GM12878 (cell line): ENCODE data around the gene SLC1A7. TPM values are rescaled to one million over a fixed set of nuclear protein-coding genes. Genes with fewer than 3 reads are reported as not detected.

Experiments
- ATAC-seq: fragments of 200-7000 bp; cut with Tn5 transposase; 3 replicates; pipeline ENCODE4 v1.9.1; 2020; ENCODE audit warnings: mild to moderate bottlenecking, moderate library complexity
- BruUV-seq: library from RNA; stranded (reverse); fragments of 400-500 nt; replicated peaks from 2 replicates; lab custom pipeline; 2021; lab: Mats Ljungman, UMichigan
- CTCF ChIA-PET: fragments of 300-600 bp; sonication (Branson Sonifier 250); formaldehyde crosslinking; extraction: SDS; loops from one replicate; lab custom pipeline; 2021; ENCODE audit warnings: inconsistent platforms; lab: Yijun Ruan, JAX
- POLR2A ChIA-PET: fragments of 350-600 bp; formaldehyde crosslinking; extraction: SDS; loops from one replicate; lab custom pipeline; 2021; ENCODE audit warnings: inconsistent platforms; lab: Charles Lee
- RAD21 ChIA-PET: fragments of 300-600 bp; sonication (Branson Sonifier 250); formaldehyde crosslinking; loops from one replicate; lab custom pipeline; 2023; ENCODE audit warnings: antibody characterized with exemption; ENCODE audit not compliant: unreplicated experiment; lab: Charles Lee
- SMC1A ChIA-PET: fragments of 300-600 bp; sonication (Branson Sonifier 250); formaldehyde crosslinking; loops from one replicate; lab custom pipeline; 2023; ENCODE audit not compliant: unreplicated experiment, uncharacterized antibody; lab: Charles Lee
- DNase-seq: peaks from one replicate; pipeline ENCODE4 v3.0.0-alpha.2; 2011; ENCODE audit warnings: low read depth, low spot score
- FAIRE-seq: peaks from 3 replicates; lab custom pipeline; 2011; peaks lifted over from hg19 to GRCh38; lab: Jason Lieb, UNC
- H2AFZ ChIP-seq: 2 replicates; pipeline ENCODE4 v1.6.0; 2011; ENCODE audit warnings: low read depth, low read length, control low read depth; ENCODE audit not compliant: control insufficient read depth
- H3K27ac ChIP-seq: 2 replicates; pipeline ENCODE4 v1.5.1; 2011; ENCODE audit warnings: control low read depth; ENCODE audit not compliant: control insufficient read depth, insufficient read depth
- H3K27me3 ChIP-seq, 2 experiments: replicated peaks in 1 of 2; 2 replicates each; pipeline versions ENCODE4 v1.6.0 to v1.6.1; 2011; ENCODE audit warnings: low read length in 1 of 2; ENCODE audit not compliant: control insufficient read depth in 2 of 2, insufficient read depth in 2 of 2
- H3K36me3 ChIP-seq, 2 experiments: 2 replicates each; pipeline ENCODE4 v1.5.1; 2011; ENCODE audit warnings: low read length in 1 of 2; ENCODE audit not compliant: control insufficient read depth in 2 of 2, insufficient read depth in 2 of 2
- H3K4me1 ChIP-seq: 2 replicates; pipeline ENCODE4 v1.6.1; 2011; ENCODE audit warnings: mild to moderate bottlenecking, low read length, moderate library complexity, mixed read lengths; ENCODE audit not compliant: control insufficient read depth, insufficient read depth
- H3K4me2 ChIP-seq: 2 replicates; pipeline ENCODE4 v1.6.0; 2011; ENCODE audit warnings: control low read depth; ENCODE audit not compliant: control insufficient read depth, insufficient read depth
- H3K4me3 ChIP-seq: fragments of 200-600 bp; sonication (generic); 2 replicates; pipeline ENCODE4 v1.5.1; 2016
- H3K79me2 ChIP-seq: 2 replicates; pipeline ENCODE4 v1.6.0; 2011; ENCODE audit warnings: low read length; ENCODE audit not compliant: control insufficient read depth, insufficient read depth
- H3K9ac ChIP-seq: 2 replicates; pipeline ENCODE4 v1.8.0; 2011; ENCODE audit warnings: low read length, control low read depth, mixed read lengths; ENCODE audit not compliant: control insufficient read depth, insufficient read depth
- H3K9me3 ChIP-seq: replicated peaks from 3 replicates; pipeline ENCODE4 v1.5.1; 2011; ENCODE audit warnings: mild to moderate bottlenecking, low read length; ENCODE audit not compliant: control insufficient read depth, insufficient read depth
- H4K20me1 ChIP-seq: 2 replicates; pipeline ENCODE4 v1.6.0; 2011; ENCODE audit not compliant: control insufficient read depth, insufficient read depth
- BCLAF1 ChIP-seq: fragments of 450-650 bp; IDR thresholded peaks from 2 replicates; pipeline ENCODE4 v1.6.1; 2017; ENCODE audit warnings: antibody characterized with exemption, mild to moderate bottlenecking, moderate library complexity
- BRCA1 ChIP-seq: IDR thresholded peaks from 2 replicates; pipeline ENCODE4 v1.6.1; 2011; ENCODE audit warnings: low read depth, low read length, improper control_type of control experiment
- CBFB ChIP-seq: IDR thresholded peaks from 2 replicates; pipeline ENCODE4 v1.6.1; 2016; ENCODE audit warnings: antibody characterized with exemption, low read depth
- E2F4 ChIP-seq: IDR thresholded peaks from 2 replicates; pipeline ENCODE4 v1.6.1; 2012; ENCODE audit warnings: low read depth, low read length, improper control_type of control experiment
- ETV6 ChIP-seq, 2 experiments: fragments of 450-650 bp in 1 of 2; IDR thresholded peaks in 1 of 2; conservative IDR thresholded peaks in 1 of 2; 2 replicates each; pipeline ENCODE4 v1.6.1; 2014; ENCODE audit warnings: antibody characterized with exemption in 1 of 2, borderline replicate concordance in 1 of 2, low read depth in 1 of 2, mild to moderate bottlenecking in 1 of 2, moderate library complexity in 1 of 2
- FOXK2 ChIP-seq: fragments of 450-650 bp; IDR thresholded peaks from 2 replicates; pipeline ENCODE4 v1.6.1; 2017; ENCODE audit warnings: mild to moderate bottlenecking, moderate library complexity
- HDGF ChIP-seq: fragments of 450-650 bp; IDR thresholded peaks from 2 replicates; pipeline ENCODE4 v1.6.1; 2016; ENCODE audit warnings: antibody characterized with exemption
- IRF4 ChIP-seq: IDR thresholded peaks from 2 replicates; pipeline ENCODE4 v1.6.1; 2011; ENCODE audit warnings: low read depth, low read length
- MTA2 ChIP-seq: fragments of 450-650 bp; IDR thresholded peaks from 2 replicates; pipeline ENCODE4 v1.6.1; 2016; ENCODE audit warnings: low read depth, mild to moderate bottlenecking, moderate library complexity
- MYC ChIP-seq: IDR thresholded peaks from 2 replicates; pipeline ENCODE4 v1.6.1; 2011; ENCODE audit warnings: mild to moderate bottlenecking, low read length, moderate library complexity, inconsistent platforms; ENCODE audit not compliant: insufficient read depth, insufficient replicate concordance, insufficient read length, severe bottlenecking
- NFYB ChIP-seq: IDR thresholded peaks from 2 replicates; pipeline ENCODE4 v1.6.1; 2011; ENCODE audit warnings: low read depth, mild to moderate bottlenecking, low read length, improper control_type of control experiment, moderate library complexity; ENCODE audit not compliant: insufficient read depth
- POLR2AphosphoS5 ChIP-seq: IDR thresholded peaks from 2 replicates; pipeline ENCODE4 v1.6.1; 2011; ENCODE audit warnings: mild to moderate bottlenecking, low read length, inconsistent platforms
- RELA ChIP-seq: fragments of 450-650 bp; IDR thresholded peaks from 2 replicates; pipeline ENCODE4 v1.8.0; 2014; ENCODE audit warnings: borderline replicate concordance; ENCODE audit not compliant: partially characterized antibody
- RUNX3 ChIP-seq: IDR thresholded peaks from 2 replicates; pipeline ENCODE4 v1.6.1; 2012; ENCODE audit warnings: low read length, inconsistent platforms
- SUPT20H ChIP-seq: IDR thresholded peaks from 2 replicates; pipeline ENCODE4 v1.6.1; 2011; ENCODE audit warnings: low read depth, mild to moderate bottlenecking, low read length, moderate library complexity, borderline replicate concordance; ENCODE audit not compliant: control insufficient read depth
- ZZZ3 ChIP-seq: IDR thresholded peaks from 2 replicates; pipeline ENCODE4 v1.6.1; 2011; ENCODE audit warnings: low read depth; ENCODE audit not compliant: control insufficient read depth, insufficient read length
- WGBS: methylation state at CpG from one replicate; pipeline ENCODE4 v1.1.6; 2016; ENCODE audit warnings: low lambda C conversion rate; ENCODE audit not compliant: insufficient replicate concordance, insufficient coverage; ENCODE audit errors: missing lambda C conversion rate; 5-methylcytosine and 5-hydroxymethylcytosine counted together
- in situ Hi-C: fragments of 300-500 bp; cut with MboI; formaldehyde crosslinking; loops from 9 replicates; pipeline ENCODE4 v1.14.3; 2018; ENCODE audit warnings: mixed read lengths
- intact Hi-C: fragments of 100-400 bp; cut with micrococcal nuclease; formaldehyde crosslinking; loops from one replicate; pipeline ENCODE4 v1.14.2; 2022; ENCODE audit not compliant: unreplicated experiment
- polyA plus RNA-seq, 11 experiments: library from polyadenylated mRNA; depleted of rRNA in 4 of 11; unstranded in 6 of 11; stranded (reverse) in 5 of 11; fragments of >200 nt; fragmentation: Nextera tagmentation in 4 of 11; fragmentation: Illumina TruSeq in 1 of 11; extraction: Ambion mirVana in 4 of 11; extraction: Trizol in 1 of 11; gene quantifications; 1 replicate in 1 of 11; 2 replicates in 10 of 11; pipeline versions ENCODE4 v1.2.1 to v1.2.3, GENCODE V29; 2011 to 2016; ENCODE audit warnings: inconsistent platforms in 2 of 11, missing spikeins in 2 of 11, low read depth in 1 of 11
- total RNA-seq, 4 experiments: library from RNA; depleted of rRNA in 3 of 4; stranded (reverse); fragments of >200 nt in 3 of 4; fragmentation: Illumina TruSeq in 1 of 4; extraction: Trizol in 1 of 4; gene quantifications; 2 replicates each; pipeline versions ENCODE4 v1.2.1 to v1.2.3, GENCODE V29; 2013 to 2021

SLC1A7 gene
- total and polyA plus RNA-seq, 10 of the 15 experiments (the other 5 are each of a cell fraction or from before 2014, with no cell fraction given), result not detected

GRCh38 chr1:53084589-53084971, 57.9 kb downstream of the SLC1A7 start:
- Histone ChIP-seq H3K4me2 (no peak overlapping the region), H3K9me3 (no peaks in the 10 kb centered on the region), H2AFZ (no peak overlapping the region), H3K4me1 (no peaks in the 10 kb centered on the region), H3K9ac (no peak overlapping the region), H3K4me3 (no peak overlapping the region), H3K79me2 (no peaks in the 10 kb centered on the region), H3K36me3 (no peaks in the 10 kb centered on the region), H3K27me3 (0 out of 4 replicates have a peak, but pooled peaks cover 0 to 2% of the 10 kb centered on the region in 2 experiments), H3K27ac (no peak overlapping the region), H4K20me1 (no peaks in the 10 kb centered on the region)
- 3% methylated on average over 8 of the region's 8 CpGs for WGBS
- DNase-seq (no peak), FAIRE-seq (no peak), ATAC-seq (no peak)
- BruUV-seq, result no TSS peak
- POLR2A ChIA-PET, result no interaction called here
- RAD21 ChIA-PET, result no interaction called here
- TF ChIP-seq IRF4 (no peak), POLR2AphosphoS5 (no peak), HDGF (no peak), SUPT20H (no peak), E2F4 (no peak), FOXK2 (no peak), BCLAF1 (no peak), MTA2 (no peak), RELA (no peak), ZZZ3 (no peak), RUNX3 (no peak), MYC (no peak), NFYB (no peak), CBFB (no peak), BRCA1 (no peak), ETV6 (conservative IDR thresholded peaks at IDR 0.05 in 1 of 2, IDR thresholded peaks at IDR 0.05 in 1 of 2; ENCODE audit: borderline replicate concordance in 1 of 2, low read depth in 1 of 2) (no peak)
- CTCF ChIA-PET, result no interaction called here
- in situ Hi-C loops (no loop called here), intact Hi-C loops (no loop called here)
- SMC1A ChIA-PET, result no interaction called here
